ENCODE results near the gene CAPN11. TPM values are rescaled to one million over a fixed set of nuclear protein-coding genes. Genes with fewer than 3 reads are reported as not detected.

CAPN11 gene
- total RNA-seq, 1 donor from 2014 or later = 2.0 TPM

- H3K36me3 ChIP-seq = no peaks in the 10 kb centered on the region
- TF ChIP-seq CTCF (IDR thresholded peaks at IDR 0.05) (no peak), POLR2AphosphoS5 (IDR thresholded peaks at IDR 0.05; ENCODE audit: insufficient read depth in 1 of 2, low read depth in 1 of 2) (no peak), POLR2A (IDR thresholded peaks at IDR 0.05) (no peak)
- intact Hi-C loops (cut with DNase I) = no loop called here
- DNase-seq (ENCODE audit: extremely low spot score in 2 of 2) = no peak
- no peaks in the 10 kb centered on the region for H3K27me3 ChIP-seq
- H3K27ac ChIP-seq = peak overlapping the region; percentile 29
- no peaks in the 10 kb centered on the region for H3K4me1 ChIP-seq
- H3K9me3 ChIP-seq = no peaks in the 10 kb centered on the region
- no peak overlapping the region for H3K4me3 ChIP-seq
Measured at GRCh38 chr6:44177691-44178423, 19.2 kb downstream of the CAPN11 start.

GRCh38 chr6:44178424-44179071 is 19.9 kb downstream of the CAPN11 start:
- no peak for DNase-seq (ENCODE audit: extremely low spot score in 2 of 2)
- intact Hi-C loops (cut with DNase I) = no loop called here
- Histone ChIP-seq H3K9me3 (no peaks in the 10 kb centered on the region), H3K4me1 (no peaks in the 10 kb centered on the region), H3K36me3 (no peaks in the 10 kb centered on the region), H3K4me3 (no peak overlapping the region), H3K27me3 (no peaks in the 10 kb centered on the region), H3K27ac (peak overlapping the region; percentile 29)
- TF ChIP-seq POLR2AphosphoS5 (IDR thresholded peaks at IDR 0.05; ENCODE audit: insufficient read depth in 1 of 2, low read depth in 1 of 2) (no peak), CTCF (IDR thresholded peaks at IDR 0.05) (no peak), POLR2A (IDR thresholded peaks at IDR 0.05) (no peak)

GRCh38 chr6:44179072-44179536 is 20.5 kb downstream of the CAPN11 start:
- H3K27ac ChIP-seq = no peak overlapping the region

GRCh38 chr6:44179648-44180047 is 21.0 kb downstream of the CAPN11 start:
- H3K4me3 ChIP-seq = no peak overlapping the region
- no peaks in the 10 kb centered on the region for H3K4me1 ChIP-seq
- no peak overlapping the region for H3K27ac ChIP-seq
- no peaks in the 10 kb centered on the region for H3K9me3 ChIP-seq
- intact Hi-C loops (cut with DNase I) = no loop called here
- H3K36me3 ChIP-seq = no peaks in the 10 kb centered on the region
- no peak for TF ChIP-seq CTCF (IDR thresholded peaks at IDR 0.05)
- TF ChIP-seq POLR2A (IDR thresholded peaks at IDR 0.05) = no peak
- TF ChIP-seq POLR2AphosphoS5 (IDR thresholded peaks at IDR 0.05; ENCODE audit: insufficient read depth in 1 of 2, low read depth in 1 of 2) = no peak
- DNase-seq (ENCODE audit: extremely low spot score in 2 of 2) = no peak
- H3K27me3 ChIP-seq = no peaks in the 10 kb centered on the region

More at GRCh38 chr6:44179072-44179536, 20.5 kb downstream of the CAPN11 start:
- no peak for DNase-seq (ENCODE audit: extremely low spot score in 2 of 2)
- H3K9me3 ChIP-seq = no peaks in the 10 kb centered on the region
- intact Hi-C loops (cut with DNase I) = no loop called here
- no peaks in the 10 kb centered on the region for H3K4me1 ChIP-seq
- H3K4me3 ChIP-seq = no peak overlapping the region
- TF ChIP-seq POLR2A (IDR thresholded peaks at IDR 0.05) (no peak), POLR2AphosphoS5 (IDR thresholded peaks at IDR 0.05; ENCODE audit: insufficient read depth in 1 of 2, low read depth in 1 of 2) (no peak), CTCF (IDR thresholded peaks at IDR 0.05) (no peak)
- H3K36me3 ChIP-seq = no peaks in the 10 kb centered on the region
- no peaks in the 10 kb centered on the region for H3K27me3 ChIP-seq

GRCh38 chr6:44180406-44180805 is 21.8 kb downstream of the CAPN11 start:
- DNase-seq (ENCODE audit: extremely low spot score in 2 of 2) = no peak
- Histone ChIP-seq H3K4me1 (no peaks in the 10 kb centered on the region), H3K27me3 (no peaks in the 10 kb centered on the region), H3K9me3 (no peaks in the 10 kb centered on the region), H3K4me3 (no peak overlapping the region), H3K27ac (no peak overlapping the region), H3K36me3 (no peaks in the 10 kb centered on the region)
- intact Hi-C loops (cut with DNase I) = no loop called here
- no peak for TF ChIP-seq POLR2AphosphoS5 (IDR thresholded peaks at IDR 0.05; ENCODE audit: insufficient read depth in 1 of 2, low read depth in 1 of 2)
- TF ChIP-seq CTCF (IDR thresholded peaks at IDR 0.05) = no peak
- TF ChIP-seq POLR2A (IDR thresholded peaks at IDR 0.05) = no peak

All from vagina (tissue), 2 donors.